GM21423 (cell line): ENCODE data around the gene PLEKHN1.

ENCODE experiments used
- ATAC-seq: cut with Tn5 transposase; IDR thresholded peaks from one replicate; pipeline ENCODE4 v1.9.1; 2021; ENCODE audit warnings: mild to moderate bottlenecking, moderate library complexity; ENCODE audit not compliant: unreplicated experiment

PLEKHN1 gene

DNA sequence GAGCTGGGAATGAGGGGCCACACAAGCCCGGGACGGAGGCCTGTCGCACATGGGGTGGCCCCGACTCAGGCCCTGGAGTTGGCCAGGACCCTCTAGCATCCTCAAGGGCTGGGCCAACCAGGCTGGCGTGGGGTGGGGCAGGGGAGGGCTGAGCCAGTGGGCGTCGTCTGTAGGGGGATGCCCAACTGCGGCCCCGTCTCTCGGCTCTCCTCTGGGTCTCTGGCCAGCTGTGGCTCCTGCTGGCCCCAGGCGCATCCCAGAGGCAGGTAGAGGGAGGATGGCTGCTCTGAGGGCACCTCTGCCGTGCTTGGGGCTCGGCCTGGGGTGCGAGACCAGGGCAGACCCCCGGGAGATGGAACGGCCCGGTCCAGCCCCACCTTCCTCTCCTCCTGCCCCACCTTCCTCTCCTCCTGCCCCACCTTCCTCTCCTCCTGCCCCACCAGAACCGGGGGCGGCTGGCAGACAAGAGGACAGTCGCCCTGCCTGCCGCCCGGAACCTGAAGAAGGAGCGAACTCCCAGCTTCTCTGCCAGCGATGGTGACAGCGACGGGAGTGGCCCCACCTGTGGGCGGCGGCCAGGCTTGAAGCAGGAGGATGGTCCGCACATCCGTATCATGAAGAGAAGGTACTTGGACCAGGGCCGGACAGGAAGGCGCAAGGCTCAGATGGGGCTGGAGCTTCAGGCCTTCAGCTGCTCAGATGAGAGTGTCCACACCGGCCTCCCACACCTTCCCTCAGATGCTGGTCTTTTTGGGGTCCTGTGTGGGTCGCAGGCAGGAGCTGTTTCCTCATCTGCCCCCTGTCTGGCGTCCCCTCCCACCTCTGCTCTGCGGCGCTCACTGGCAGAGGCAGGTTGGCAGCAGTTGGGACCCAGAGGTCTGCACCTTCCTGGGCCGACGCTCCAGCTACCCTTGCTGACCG lies 36.3 kb upstream of the PLEKHN1 start:
- ATAC-seq, result no peak

DNA sequence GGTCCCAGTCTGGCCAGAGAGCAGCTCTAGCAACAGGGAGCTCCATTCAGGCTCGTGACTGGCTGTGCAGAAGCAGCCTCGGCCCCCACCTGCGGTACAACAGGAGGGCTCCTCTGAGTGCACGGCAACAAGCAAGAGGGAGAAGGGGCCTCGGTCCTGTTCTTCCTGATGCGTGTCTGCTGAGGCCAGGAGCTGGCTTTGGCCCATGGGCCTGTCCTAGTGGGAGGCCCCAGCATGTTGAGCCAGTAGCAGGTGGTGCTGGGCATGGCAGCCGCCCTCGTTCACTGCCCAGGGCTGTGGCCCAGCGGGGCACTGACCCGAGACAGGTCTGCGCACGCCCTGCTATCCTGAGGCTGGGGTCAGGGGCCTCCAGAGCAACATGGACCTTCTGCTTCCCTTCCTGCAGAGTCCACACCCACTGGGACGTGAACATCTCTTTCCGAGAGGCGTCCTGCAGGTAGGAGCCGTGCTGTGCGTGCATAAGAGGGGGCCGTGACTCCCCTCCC lies 35.6 kb upstream of the PLEKHN1 start:
- no peak for ATAC-seq

DNA sequence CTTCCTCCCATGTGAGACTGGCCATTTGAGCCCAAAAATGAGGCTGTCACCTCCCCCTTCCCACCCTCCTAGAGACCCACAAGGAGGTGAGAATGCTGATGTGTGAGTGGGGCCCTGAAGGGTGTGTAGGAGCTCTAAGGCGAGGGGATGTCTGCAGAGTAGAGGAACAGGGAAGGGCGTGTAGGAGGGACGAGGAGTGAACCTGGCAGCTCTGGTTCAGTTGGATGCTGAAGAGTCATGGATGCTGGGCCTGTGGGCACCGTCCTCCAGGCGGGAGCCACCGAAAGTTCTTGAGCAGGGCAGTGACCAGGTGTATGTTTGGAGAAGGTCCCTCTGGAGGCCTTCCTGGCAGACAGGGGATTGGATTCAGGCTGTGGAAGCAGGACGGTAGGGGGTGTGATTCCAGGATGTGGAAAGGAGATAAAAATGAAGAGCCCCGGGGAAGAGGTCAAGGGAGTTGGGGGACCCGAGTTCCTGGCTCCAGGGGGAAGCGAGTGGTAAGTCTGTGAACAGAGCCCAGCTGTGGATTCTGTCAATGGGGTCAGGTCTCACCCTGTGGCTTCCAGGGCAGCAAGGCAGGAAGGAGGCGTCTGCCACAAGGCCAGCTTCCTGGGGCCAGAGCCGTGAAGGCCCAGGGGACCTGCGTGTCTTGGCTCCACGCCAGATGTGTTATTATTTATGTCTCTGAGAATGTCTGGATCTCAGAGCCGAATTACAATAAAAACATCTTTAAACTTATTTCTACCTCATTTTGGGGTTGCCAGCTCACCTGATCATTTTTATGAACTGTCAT lies 34.7 kb upstream of the PLEKHN1 start:
- ATAC-seq, result no peak

DNA sequence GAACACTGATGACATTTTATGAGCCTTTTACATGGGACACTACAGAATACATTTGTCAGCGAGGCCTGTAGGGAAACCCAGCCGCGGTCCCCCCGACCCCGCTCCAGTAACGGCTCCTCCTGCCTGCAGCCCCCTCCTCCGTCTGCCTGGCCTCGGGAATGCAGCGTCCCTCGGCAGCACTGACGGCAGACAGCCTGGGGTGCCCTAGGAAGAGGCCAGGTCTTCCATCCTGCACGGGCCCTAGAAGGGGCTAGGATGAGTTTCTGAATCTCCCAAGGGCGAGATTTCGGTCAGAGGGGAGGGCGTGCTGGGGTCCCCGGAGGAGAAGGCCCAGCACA lies 34.1 kb upstream of the PLEKHN1 start:
- ATAC-seq, result no peak

DNA sequence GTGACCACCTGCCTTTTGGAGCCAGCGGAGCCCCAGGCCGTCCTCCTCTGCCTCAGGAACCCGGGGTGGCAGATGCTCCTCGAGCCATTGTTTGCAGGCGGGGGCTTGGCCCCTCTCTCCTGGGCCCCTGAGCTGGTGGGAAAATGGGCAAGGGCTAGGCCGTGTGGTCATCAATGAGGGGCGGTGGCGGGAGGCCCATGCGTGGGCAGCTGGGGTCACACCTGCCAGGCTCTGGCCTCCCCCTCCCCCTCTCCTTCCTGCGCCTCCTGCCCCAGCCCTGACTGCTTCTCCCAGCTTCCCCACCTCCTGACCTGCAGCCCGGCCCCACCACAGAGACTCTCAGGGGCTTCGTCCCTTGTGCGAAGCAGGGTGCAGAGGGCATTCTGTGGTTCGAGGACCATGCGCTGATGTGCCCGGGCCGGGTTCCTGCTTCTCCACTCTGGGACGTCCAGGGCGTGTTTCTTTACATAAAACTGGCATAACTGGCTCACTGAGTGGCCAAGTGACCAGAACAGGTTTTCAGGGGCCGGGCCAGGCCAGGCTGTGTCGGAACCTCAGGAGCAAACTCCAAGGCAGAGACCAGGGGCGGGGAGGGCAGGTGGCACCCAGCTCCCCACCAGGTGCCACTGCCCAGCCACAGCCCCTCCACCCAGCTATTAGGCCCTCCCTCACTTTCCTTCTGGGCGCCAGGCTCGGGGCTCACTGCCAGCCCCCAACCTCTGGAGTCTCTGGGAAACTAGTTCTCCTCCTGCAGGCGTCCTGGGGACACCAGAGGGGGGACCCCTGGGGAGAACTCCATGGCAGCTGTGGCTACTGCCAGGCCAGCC lies 33.3 kb upstream of the PLEKHN1 start:
- ATAC-seq, result no peak

DNA sequence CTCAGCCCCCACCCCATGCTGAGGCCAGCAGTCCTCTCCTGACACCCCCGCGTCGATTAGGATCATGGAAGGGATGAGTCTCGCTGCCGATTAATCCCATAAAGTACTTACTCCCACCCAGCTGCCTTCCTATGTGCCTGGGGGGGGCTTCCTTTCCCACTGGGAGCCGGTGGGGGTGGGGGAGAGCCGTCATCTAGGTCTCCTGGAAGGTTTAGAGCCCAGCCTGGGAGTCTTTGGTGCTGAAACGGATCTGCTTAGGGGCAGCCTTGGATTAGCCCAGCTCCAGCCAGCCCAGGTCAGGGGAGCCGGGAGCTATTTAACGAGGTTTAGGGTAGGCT lies 32.7 kb upstream of the PLEKHN1 start:
- no peak for ATAC-seq

DNA sequence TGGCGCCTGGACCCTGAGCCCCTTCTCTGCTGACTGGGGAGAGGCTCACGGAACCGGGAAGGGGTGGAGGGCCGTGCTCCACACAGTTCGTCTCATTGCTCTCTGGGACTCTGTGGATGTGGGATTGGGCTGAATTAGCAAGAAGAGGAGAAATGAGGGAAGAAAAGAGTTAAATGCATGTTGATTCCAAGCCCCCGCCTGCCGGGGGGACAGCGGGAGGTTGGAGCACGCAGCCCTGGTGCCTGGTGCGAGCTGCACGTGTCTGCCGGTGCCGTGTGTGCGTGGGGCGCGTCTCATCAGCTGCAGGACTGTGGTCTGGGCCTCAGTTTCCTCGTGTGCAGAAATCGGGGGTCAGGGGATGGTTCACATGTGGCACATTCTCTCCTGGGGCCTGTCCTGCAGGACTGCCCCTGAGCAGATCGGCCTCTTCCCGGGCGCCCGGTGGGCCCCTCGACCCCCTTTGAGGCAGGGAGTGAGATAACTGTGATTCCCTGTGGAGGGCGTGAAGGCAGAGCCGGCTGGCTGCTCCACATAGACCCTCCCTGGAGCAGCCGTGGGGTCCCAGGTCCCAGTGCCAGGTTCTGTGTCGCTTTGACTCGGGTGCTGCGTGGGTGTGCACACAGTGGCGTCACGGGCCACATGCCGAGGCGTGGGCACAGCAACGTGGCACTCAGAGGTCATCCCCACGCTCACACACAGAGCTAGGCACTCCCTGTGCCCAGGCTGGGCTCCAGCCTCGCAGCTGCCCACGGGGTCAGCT lies 31.1 kb upstream of the PLEKHN1 start:
- no peak for ATAC-seq

DNA sequence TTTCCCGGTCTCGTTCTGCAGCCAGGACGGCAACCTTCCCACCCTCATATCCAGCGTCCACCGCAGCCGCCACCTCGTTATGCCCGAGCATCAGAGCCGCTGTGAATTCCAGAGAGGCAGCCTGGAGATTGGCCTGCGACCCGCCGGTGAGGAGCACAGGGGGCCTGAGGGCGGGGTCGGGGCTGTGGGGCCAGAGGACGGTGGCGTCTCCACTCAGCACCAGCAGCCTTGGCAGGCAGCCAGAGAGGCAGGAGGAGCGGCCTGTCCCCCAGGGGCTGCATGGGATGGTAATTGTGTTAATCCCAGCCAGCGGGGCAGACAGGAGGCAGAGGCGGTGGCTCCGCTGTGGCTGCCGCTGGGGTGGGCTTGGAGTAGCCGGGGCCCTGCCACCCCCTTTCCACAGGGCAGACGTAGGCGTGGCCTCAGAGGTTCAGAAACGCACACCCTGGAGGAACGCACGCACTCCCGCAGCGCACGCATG lies 30.5 kb upstream of the PLEKHN1 start:
- ATAC-seq, result no peak

DNA sequence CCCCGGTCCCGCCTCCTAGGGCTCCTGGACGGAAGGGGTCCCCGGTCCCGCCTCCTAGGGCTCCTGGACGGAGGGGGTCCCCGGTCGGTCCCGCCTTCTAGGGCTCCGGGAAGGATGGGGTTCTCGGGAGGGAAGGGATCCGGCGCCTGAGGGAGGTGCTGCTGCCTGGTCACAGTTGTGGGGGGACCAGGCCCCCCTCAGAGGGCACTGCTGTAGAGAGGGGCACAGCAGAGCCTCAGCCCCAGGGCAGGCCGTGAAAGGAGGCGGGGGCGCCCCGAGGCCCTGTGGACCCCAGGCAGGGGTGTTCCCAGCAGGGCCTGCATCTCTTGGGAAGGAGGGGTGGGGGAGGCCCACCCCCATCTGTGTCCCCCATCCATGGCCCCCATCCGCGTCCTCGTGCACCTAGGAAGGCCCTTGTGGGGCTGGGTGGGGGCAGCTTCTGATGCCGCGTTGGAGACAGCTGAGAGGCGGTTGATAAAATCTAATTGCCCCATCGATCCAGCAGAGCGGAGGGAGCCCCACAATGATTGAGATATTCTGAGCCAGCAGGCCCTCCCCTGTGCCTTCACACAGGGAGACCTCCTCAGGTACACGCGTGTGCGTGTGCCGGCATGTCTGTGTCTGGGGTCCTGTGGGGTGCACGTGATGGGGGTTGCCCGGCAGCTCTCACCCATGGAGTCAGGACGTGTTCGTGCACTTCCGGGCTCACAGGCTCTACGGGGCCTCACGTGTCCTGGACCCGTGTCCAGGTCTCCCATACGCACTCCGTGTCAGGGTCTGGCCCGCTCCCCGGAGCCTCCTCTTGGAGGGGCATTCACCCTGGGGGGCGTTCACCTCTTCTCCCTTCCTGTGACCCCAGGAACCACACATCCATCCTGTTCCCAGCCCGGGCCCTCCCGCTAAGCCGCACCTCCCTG lies 29.7 kb upstream of the PLEKHN1 start:
- no peak for ATAC-seq

DNA sequence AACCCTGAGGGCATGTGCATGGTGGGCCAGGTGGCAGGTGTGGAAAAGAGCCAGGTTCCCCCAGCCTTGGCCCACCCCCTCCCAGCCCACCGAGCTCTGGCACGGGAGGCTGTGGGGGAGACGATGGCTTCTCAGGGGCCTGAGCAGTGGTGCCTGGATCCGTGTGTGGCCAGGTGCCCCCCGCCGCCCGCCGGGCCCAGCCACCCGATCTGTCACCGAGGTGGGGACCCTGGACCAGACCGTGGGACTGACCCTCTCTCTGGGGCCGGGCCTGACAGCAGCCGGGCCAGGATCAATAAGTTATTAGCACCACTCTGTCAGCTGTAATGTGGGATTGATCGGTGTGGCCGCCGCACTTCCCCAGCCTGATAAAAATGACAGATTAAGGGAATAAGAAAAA lies 28.8 kb upstream of the PLEKHN1 start:
- ATAC-seq, result no peak

DNA sequence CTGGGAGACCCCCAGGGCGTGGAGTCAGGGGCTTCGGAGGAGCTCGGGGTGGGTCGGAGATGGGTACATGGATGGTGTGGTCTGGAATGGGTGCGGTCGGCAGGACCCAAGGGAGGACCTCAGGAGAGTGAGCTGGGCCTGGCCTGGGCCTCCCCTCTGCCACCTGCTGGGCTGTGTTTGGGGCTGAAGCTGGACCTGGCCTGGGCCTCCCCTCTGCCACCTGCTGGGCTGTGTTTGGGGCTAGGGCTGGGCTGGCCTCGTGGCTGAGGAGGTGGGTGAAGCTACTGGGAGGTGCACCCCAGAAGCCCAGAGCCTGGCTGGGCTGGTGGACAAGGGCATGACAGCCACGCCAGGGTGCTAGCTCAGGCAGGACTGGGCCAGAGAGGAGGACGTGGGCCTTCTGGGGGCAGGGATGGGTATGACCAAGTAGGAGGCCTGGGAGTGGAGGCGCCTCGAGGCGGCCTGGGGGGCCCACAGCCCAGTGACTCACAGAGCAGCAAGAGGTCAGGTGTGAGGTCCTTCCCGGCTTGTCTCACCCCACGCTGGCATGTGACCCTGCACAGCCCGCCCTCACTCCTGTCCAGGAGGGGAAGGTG lies 28.1 kb upstream of the PLEKHN1 start:
- no peak for ATAC-seq

DNA sequence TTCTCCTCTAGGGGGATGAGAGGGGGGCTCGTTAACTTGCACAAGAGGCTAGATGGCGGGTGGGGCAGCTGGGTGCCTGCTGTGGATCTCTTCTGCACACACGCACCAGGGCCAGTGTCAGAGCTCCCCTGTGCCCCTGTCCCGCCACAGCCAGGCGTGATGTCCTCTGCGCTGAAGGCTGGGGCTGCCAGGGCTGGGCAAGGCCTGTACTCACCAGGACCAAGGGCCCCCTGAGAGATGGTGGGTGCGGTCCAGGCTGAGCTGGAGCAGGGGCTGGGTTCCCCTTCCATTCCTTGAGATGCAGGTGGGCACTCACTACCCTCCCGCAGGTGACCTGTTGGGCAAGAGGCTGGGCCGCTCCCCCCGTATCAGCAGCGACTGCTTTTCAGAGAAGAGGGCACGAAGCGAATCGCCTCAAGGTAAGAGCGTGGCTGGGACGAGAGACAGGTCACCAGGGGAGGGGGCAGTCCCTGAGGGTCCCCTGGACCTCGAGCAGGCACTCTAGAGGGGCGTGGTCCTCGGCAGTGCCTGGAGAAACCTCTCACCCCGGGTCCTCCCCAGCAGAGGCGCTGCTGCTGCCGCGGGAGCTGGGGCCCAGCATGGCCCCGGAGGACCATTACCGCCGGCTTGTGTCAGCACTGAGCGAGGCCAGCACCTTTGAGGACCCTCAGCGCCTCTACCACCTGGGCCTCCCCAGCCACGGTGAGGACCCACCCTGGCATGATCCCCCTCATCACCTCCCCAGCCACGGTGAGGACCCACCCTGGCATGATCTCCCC lies 27.4 kb upstream of the PLEKHN1 start:
- no peak for ATAC-seq

DNA sequence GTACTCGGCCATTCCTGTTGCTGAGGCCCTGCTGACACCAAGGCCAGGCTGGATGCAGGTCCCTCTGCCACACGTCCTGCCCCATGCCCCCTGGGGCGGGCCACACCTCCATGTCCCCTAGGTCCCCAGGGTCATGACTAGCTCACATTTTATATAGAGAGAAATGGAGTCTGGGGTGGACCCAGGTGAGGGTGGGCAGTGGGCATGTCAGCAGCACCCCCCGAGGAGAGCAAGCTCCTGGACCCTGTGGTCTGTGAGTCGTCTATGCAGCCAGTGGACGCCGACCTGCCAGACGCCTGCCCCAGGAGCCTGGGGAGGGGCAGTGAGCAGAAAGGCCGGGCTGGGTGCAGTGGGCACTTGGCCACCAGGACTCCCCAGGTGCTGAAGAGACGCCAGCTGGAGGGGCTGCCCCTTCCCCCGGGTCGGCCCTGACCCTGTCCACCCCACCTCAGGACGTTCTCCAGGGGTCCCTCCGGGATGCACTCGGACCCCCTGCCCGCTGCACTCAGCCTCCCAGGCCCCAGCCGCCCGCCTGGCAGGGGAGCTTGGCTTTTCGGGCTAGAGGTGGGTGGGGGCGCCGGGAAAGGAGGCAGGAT lies 26.7 kb upstream of the PLEKHN1 start:
- no peak for ATAC-seq

DNA sequence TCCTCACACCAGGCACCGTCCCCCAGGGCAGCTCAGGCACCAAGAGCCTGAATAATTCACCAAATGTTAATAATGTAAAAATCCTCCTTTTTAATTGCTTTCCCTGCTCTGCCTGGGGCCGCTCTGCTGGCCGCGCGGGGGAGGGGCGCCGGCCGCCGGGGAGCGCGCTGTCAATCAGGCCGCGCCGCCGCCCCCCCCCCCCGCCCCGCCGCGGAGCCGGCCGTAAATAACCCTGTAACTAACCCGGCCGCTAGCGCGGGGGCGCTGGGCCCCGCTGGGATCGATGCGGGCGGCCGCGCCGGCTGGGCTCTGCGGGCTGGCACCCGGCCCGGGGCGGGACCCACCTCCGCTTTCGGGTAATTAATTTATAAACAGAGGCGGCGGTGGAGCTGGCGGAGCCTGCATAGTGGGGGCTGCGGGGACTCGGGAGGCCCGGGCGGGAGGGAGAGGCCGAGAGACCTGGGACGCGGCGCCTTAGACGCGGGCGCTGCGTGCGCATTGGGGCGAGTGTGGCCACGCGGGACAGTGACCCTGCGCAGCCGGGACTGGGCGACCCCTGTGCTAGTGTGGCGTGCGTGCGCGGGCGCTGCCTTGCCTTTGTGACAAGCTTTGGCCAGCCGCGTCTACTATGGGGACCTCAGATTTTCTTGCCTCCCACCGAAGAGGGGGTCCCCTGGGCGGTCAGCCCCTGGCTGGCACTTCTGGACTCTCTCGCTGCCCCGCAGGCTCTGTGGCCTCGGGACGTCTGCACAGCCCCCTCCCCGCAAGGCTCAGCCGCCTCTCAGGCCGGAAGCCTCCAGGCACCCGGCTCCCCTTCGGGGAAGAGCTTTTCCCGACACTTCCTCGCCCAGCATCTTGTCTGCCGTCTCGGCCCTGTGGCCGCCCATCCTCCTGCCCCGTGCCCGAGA lies 25.9 kb upstream of the PLEKHN1 start:
- ATAC-seq, result no peak

DNA sequence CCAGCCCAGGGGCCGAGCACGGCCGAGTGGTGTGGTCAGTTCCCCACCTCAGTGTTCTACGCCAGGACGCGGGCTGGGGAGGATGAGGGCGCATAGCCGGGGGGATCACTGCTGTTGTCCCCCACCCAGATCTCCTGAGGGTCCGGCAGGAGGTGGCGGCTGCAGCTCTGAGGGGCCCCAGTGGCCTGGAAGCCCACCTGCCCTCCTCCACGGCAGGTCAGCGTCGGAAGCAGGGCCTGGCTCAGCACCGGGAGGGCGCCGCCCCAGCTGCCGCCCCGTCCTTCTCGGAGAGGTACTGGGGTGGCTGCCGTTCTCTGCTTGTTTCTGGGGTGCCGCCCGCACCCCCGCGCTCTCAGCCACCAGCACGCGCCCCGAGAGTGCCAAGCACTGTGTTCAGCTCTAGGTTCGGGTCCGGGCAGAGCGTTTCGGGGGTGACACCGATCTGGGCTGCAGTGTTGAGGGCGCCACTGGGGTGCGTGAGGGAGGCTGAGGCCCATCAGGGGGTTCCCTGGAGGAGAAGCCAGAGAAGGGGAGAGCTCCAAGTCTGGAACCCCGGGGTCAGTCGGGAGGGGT lies 25.2 kb upstream of the PLEKHN1 start:
- ATAC-seq, result no peak

DNA sequence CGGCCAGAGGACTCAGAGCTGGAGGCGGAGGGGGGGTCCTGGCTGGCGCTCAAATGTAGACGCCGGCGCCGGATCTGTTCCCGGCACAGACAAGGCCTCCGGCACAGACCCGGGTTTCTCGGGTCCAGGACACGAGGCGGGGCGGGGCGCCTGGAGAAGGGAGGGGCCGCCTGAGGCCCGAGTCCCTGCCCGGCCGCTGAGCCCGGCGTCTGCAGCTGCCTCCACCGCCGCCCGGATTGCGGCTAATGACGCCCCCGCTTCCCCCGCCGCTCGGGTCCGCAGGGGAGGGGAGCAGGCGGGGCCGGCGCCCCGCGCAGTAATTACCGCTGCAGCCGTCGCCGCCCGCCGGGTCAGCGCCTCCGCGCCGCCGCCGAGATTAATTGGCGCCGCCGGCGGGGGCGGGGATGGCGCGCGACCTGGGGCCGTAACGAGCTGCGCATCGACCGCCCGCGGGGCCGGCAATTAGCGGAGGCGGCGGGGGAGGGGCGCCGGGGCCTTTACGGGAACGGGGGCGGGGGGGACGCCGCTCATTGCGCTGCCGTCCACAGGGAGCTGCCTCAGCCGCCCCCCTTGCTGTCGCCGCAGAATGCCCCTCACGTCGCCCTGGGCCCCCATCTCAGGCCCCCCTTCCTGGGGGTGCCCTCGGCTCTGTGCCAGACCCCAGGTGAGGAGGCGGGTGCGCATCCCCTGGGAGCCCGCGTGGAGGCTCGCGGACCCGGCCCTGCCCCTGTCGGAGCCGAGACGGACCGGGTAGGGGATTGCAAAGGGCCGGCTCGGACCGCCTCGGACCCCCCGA lies 24.5 kb upstream of the PLEKHN1 start:
- no peak for ATAC-seq
